T-helper 22 cell (primary cell): ENCODE measurements around the gene SOWAHD.
"Not testable (repeated sequence)": the region's sequence is repeated elsewhere in the genome, so short reads cannot be mapped to it uniquely, and the experiment has no call there.

Experiments used
- DNase-seq: peaks from one replicate; pipeline ENCODE4 v3.0.0-alpha.2; 2020; ENCODE audit warnings: low read depth

The SOWAHD gene, protein sequence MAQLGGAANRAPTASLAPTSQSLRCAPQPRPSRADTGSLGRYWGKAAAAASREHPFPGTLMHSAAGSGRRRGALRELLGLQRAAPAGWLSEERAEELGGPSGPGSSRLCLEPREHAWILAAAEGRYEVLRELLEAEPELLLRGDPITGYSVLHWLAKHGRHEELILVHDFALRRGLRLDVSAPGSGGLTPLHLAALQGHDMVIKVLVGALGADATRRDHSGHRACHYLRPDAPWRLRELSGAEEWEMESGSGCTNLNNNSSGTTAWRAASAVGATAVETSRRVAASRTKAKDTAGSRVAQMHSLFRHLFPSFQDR

DNA sequence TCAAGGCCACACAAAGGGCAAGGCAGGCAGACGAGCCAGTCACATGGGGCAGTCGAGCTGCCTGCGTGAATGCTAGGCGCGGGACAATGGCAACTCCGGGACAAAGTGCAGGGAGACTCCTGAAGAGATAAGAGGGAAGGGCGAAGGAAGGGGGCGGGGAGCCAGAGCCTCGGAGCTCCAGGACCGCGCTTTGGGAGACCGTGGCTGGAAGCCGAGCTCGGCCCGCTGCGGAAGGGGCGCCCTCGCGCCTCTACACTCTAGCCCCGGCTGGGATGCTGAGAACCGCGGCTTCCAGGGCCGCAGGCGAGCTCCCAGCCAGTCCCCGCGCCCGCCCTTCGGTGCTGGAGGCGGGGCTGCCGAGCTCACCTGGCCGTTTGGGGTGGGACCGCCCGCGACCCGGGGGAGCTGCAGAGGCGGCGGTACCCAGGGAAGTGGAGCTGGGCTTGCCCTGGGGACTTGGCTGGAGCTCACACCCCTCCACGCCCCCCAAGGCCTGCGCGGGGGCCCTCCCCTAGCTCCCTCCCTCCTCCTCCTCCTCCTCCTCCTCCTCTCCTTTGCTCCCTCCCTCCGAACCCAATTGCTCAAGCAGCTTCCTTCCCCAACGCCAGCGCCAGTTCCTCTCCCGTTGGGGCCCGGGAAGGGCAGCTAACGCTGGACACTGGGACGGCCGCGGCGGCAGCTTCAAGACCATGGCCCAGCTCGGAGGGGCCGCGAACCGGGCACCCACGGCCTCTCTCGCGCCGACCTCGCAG, at the start of gene SOWAHD:
Gene SOWAHD (plus strand): TSS at position 610 of the 752 bp plus-strand sequence. CDS start 80 bp downstream, at position 690.
- DNase-seq = peak; percentile 32

DNA sequence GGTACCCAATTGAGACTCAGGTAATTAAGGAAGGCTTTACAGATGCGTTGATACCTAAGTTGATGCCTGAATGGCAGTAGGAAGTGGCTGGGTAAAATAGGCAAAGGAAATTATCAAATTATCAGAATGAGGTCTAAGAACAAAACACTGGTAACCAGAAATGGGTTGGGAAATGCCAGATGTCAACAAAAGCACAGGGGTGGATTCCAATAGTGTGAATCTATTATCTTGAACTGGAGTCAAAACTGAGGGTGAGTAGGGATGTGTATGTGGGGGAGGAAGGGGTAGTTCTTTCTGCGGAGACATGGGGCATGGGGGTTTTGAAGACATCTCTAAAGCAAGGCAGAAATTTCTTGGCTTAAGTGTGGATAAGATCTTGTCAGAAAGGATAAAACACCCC, 49.5 kb upstream of the SOWAHD start:
- no peak for DNase-seq

DNA sequence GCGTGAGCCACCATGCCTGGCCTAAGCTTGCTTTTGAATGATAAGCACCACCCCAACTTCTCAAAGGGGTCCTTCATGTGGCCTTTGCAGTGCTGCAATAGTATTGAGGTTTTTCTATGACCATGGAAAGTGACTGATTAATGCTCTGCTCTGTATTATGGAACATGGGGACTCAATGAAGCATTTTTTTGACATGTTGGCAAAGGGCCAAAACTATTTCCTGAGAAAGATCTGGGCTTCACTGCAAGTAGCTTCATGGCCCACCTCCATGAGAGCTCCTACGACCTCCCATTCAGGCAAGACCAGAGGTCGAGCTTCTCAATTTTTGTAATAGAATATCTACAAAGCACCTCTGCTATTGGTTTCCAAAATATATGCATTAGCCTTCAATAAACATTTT, 48.8 kb upstream of the SOWAHD start:
- no peak for DNase-seq

DNA sequence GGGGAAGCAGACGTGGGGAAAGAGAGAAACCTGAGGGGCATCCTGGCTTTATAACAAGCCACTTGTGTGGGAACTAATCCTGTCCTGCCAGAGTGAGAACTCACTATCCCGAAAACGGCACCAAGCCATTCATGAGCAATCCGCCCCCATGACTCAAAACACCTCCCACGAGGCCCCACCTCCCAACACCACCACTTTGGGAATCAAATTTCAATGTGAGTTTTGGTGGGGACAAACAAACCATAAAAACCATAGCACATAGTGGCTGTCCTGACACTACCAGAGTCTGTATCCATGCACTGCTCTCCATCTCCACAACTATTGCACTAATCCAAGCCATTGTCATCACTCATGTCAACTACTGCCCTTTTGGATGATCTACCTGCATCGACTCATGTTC, 36.9 kb upstream of the SOWAHD start:
- DNase-seq = no peak

DNA sequence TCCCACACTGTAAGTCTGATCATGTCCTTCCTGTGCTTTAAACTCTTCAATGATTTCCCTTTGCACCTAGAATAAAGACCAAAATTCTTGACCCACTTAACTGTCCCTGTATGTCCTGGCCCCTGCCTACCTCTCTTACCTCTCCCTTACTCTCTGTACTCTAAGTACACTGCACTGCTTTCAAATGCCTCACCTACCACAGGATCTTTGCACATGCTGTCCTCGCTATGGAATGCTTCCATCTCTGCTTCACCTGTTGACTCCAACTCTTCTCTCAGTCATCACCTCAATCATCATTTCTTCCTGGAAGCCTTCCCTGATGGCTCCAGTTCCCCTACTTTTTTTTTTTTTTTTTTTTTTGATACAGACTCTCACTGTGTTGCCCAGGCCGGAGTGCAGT, 36.5 kb upstream of the SOWAHD start:
- DNase-seq = no peak

DNA sequence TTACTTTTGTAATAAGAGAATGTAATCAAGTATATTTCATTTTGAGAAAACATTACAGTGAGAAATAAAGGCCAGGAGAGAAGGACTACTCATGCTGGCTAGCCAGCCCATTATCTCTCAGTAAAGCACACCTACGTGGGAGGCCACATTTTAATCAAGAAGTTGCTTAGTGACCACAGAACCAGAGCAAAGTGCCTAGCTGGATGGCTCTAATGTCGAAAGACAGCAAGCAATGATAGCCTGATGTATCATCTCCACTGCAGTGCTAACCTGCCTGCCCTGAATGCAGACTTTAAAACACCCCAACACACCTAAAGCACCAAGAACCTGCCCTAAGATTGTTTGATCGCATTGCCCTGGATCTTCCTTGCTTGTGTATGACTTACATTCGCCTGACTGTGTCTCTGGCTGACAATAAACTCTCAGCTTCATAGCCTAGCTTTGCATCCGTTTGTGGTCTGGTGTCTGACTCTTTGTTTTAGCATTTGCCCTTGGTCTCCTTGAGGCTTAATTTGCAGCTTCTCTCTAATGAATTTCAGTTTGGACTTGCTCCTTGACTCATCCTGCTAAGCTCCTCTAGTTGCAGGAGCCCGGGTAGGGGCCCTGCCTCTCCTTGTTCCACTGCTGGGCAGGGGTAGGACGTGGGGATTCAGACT, 31.4 kb upstream of the SOWAHD start:
- no peak for DNase-seq

DNA sequence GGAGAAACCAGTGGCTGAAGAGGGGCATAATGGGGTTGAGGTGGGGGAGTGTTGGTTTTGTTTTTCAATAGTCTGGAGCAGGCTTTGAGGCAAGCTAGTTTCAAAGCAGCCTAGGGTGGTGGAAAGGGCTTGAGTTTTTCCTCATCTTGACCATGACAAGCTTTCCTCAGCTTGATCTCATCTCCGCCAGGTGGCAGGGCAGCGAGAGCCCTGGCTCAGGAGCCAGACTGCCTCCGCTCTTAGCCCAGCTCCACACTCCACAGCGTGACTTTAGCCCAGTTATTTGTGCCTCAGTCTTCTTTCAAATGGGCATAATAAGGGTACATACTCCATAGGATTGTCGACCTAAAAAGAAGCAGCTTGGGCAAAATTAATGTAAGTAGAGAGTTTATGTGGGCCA, 29.9 kb upstream of the SOWAHD start:
- no peak for DNase-seq

DNA sequence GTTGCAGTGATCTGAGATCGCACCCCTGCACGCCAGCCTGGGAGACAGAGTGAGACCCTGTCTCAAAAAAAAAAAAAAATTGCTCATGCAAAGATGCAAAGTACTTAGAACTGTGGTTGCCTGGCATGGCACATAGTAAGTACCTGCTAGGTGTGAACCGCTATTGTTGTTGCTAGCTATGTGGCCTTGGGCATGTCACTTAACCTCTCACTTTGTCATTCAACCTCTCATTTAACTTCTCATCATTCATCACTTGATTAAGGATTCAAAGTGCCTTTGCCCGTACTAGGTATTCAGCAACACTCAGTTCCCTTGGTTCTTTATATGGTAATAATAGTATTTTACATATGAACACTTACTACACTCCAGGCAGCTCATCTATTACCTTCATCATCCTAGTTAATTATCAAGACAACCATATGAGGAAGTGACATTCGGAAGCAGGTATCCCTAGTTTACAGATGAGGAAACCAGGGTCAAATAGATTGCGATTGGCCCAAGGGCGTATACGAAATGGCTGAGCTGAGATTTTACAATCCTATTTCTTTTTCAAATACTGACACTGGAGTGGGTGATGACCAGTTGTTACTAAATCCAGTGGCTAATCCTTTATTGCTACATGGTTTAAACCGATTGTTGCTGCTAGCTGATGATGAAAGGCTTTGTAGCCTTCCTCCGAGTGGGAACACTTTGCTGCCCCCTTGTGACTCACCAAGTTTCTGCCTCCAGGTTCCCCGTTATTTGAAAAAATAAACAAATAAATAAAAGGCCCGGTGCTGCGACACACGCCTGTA, 28.8 kb upstream of the SOWAHD start:
- peak; percentile 27 for DNase-seq

DNA sequence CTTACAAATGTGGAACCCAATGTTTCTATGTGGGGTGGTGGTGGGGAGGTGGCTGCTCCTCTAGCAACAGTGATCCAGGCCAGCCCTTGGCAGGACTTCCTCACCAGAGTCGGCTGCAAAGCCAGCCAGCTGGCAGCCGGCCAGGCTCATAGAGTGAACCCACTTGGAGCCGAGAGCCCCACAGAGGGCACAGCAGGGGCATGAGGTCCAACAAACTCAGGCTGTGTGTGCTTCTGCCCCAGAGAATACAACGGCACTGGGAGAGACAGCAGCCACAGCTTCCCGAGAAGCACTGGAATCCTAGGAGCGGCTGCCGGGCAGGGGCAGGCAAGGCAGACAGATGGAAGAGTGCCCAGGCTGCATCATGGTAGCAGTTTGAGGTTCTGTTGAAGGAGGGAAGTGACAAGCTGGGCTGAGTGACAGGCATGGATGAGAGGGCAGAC, 23.5 kb upstream of the SOWAHD start:
- DNase-seq = no peak

DNA sequence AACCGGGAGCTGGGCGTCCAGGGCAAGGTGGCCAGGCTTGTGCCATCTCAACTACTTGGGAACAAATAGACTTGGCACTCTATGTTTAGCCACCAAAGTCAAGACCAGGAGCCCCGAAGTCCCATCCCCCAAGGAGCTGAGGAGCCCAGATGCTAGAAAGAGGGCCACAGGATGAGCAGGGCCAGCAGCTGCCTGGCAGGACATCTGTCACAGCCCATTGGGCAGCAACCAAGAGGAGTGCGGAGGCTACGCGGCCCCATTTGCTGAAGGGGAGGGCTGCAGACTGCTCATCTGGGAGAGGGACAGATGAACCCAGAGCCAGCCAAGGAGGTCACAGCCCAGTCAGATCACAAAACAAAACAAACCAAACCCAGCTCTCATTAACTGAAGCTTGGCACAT, 22.9 kb upstream of the SOWAHD start:
- no peak for DNase-seq

DNA sequence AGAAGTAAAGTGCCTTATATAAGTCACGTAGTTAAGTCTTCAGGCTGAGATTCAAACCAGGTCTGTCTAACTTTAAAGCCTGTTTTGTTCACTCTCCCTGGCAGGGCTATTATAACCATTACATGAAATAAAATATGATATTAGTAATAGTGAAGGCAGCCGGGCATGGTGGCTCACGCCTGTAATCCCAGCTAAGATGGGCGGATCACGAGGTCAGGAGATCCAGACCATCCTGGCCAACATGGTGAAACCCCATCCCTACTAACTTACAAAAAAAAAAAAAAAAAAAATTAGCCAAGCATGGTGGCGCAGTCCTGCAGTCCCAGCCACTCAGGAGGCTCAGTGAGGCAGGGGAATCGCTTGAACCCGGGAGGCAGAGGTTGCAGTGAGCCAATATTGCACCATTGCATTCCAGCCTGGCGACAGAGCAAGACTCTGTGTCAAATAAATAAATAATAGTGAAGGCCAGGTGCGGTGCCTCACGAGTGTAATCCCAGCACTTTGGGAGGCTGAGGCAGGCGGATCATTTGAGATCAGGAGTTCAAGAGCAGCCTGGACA, 22.1 kb upstream of the SOWAHD start:
- no peak for DNase-seq

DNA sequence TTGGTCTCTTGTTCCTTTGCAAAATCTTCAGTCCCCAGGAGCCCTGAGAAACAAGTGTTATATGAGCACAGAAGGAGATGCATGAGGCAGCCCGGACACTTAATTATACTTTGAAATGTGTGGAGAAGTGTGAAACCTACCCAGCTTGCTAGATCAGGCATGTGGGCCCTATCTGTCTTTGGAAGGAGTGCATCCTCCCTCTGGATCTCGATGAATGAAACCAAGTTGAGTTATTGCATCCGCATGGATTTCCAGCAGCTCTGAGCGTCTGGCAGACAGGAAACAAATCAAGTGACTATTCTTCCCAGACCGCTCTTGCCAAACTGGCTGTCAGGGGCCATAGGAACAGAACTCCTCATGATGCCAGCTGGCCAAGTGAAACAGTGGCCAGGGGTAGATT, 19.6 kb upstream of the SOWAHD start:
- DNase-seq = no peak

DNA sequence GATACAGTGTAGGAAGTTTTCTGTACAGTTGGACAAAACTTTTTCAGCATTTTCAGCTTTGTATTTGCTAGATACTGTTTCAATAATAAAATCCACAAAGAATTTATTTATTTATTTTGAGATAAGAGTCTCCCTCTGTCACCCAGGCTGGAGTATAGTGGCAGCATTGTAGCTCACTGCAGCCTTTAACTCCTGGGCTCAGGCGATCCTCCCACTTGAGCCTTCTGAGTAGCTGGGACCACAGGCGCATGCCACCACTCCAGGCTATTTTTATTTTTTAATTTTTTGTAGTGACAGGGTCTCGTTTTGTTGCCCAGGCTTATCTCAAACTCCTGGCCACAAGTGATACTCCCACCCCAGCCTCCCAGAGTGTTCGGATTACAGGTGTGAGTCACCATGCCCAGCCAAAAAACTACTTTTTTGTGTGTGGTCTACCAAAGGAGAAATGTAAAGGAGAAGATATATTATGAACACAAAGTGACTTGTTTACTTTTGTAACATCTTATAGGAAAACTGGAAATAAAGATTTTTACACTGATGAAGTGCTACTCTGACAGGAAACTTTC, 13.0 kb upstream of the SOWAHD start:
- no peak for DNase-seq

DNA sequence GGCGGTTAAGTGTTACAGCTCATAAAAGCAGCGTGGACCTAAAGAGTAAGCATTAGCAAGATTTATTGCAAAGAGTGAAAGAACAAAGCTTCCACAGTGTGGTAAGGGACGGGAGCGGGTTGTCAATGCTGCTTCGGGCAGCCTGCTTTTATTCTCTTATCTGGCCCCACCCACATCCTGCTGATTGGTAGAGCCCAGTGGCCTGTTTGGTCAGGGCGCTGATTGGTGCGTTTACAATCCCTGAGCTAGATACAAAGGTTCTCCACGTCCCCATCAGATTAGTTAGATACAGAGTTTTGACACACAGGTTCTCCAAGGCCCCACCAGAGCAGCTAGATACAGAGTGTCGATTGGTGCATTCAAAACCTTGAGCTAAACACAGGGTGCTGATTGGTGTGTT, 8.3 kb upstream of the SOWAHD start:
- DNase-seq = not testable (repeated sequence)

DNA sequence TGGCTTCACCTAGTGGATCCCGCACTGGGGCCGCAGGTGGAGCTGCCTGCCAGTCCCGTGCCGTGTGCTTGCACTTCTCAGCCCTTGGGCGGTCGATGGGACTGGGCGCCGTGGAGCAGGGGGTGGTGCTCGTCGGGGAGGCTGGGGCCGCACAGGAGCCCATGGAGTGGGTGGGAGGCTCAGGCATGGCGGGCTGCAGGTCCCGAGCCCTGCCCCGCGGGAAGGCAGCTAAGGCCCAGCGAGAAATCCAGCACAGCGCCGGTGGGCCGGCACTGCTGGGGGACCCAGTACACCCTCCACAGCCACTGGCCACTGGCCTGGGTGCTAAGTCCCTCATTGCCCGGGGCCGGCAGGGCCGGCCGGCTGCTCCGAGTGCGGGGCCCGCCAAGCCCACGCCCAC, 7.6 kb upstream of the SOWAHD start:
- DNase-seq = not testable (repeated sequence)

DNA sequence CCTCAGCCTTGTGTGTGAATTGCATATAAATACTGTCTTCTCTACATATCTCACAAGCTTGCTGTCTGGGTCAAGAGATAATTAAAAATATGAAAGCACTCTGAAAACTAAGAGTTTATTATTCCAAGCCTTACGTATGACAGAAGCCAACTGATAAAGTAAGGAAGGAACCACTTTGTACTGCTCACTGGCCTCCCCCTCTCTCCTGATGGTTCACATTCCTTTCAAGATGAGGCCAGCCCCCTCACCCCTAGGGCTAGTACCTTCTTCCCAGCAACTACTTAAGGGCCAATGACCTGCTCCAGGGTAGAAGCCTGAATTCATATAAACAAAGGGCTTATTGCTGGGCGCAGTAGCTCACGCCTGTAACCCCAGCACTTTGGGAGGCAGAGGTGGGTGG, 5.4 kb upstream of the SOWAHD start:
- DNase-seq = no peak

DNA sequence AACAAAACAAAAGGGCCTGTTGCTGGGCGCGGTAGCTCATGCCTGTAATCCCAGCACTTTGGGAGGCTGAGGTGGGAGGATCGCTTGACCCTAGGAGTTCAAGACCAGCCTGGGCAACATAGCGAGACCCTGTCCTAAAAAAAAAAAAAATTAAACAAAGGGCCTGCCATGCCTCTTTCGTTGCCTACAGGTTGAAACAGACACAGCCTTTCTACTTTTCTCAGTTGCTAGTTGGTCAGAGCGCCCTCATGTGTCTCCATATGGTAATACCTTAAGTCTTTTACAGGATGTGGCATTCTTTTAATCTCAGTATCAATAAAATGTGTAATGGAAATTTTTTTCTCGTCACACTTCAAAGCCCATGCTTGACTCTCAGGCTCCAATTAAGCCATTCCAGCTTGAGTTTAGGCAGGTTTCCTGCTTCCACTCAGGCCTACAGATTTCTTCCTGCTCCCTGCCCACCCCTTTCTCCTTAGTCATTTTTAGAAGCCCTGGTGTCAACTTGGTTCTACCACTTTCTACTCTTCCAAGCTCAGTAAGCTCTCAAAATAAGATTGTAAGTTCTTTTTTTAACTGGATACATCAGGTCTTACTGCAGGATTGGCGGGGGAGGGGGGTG, 4.6 kb upstream of the SOWAHD start:
- DNase-seq = peak; percentile 39

DNA sequence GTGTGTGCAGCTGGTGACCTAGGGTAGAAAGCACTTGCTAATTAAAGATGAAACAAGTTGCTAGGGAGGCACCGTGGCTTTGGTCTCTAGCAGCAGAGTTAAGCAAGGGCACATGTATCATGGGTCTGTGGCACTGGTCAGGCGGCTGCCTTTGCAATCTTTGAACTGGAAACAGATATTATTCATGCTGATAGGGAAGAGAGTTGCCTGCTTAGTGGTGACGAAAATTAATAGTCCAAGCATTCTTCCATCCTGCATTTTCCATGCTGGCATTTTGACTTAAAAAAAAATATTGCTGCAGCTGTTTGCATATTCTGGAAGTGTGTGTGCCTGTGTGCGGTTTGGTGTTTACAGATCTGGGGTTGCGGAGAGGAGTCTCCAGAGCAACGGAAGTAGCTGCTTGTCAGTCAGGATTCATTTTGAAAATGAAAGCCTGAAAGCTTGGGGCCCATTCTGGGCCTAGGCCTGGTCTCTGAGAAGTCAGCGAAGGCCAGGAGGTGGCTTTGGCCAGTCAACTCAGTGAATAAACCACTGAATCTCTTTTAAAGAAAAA, 2.3 kb upstream of the SOWAHD start:
- DNase-seq = peak; percentile 21

DNA sequence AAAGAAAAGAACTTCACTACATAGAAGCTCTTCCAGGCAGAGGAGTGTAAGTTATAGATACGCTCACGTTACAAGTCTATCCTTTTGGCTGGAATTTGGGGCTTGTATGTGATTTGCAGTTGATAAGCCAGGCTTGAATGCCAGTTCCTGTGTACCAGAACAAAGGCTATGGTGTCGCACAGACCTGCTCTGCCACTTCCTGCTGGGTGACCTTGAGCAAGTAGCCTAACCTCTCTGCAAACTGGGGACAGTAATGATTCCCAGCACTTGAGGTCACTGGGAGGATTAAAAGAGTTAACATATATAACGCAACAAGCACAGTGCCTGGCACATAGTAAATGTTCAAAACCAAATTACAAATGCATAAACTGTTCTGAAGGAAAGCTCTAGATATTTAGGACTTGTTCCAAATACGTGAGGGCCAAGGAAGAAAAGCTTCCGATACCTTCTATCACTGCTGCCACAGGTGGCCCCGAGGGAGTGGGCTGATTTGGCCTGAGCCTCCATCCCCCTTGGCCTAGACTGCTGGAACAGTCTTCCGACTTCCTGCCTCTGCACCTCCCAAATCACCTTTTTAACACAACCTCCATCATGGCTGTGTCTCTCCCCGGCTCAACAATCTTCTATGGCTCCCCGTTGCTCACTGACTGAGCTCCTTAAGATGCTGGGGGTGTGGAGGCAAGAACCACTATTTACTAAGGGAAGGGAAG, 1.3 kb upstream of the SOWAHD start:
- DNase-seq = no peak

DNA sequence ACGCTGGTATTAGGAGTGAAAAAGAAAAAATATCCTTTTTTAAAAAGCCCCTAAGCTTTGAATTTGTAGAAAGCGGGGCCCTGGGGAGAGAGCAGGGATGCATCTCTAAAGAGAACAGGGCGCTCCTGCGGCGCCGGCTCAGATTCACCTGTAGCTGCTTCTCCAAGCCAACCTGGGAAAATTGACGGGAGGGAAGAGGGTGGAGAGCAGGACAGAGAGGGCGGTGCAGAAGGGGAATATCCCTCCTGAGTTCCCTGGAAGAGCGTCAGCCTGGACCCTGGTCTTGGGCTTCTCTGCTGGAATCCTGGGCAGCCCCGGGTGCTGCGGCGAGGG, 776 bp upstream of the SOWAHD start:
- DNase-seq = no peak
